ENCODE results near the gene FER1L5. TPM values are rescaled to one million over a fixed set of nuclear protein-coding genes. Genes with fewer than 3 reads are reported as not detected.

FER1L5 gene
- total RNA-seq, 2 donors from 2014 or later = 0.78 to 3.6 TPM

DNA sequence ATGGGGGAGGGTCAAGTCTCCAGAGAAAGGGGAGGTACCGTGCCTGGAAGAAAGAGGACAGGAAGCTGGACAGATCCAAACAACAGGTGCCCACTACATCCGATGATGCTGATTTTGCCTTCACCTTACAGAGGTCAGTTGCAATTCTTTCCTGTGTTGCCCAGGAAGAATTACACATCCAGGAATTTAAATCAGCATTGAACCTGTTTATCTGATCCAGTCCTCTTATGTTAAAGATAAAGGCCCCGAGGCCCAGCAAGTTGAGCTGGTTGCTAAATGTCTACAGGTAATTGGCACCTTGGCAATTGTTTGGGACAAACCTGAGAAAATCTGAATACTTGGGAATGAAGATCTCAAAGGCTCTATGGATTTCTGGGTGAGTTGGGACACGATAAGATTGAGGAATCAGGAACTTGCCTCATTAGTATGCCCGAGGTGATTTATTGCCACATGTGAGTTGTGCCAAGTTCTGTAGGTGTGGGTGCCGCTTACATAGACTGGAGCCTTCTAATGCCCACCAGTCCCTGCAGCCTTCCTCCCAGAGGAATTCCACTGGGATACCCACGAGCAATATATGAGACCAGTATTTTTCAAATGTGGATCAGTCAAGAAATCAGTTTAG lies 111.2 kb downstream of the FER1L5 start:
- H3K36me3 ChIP-seq (replicated peaks in 1 of 2; ENCODE audit: insufficient read depth in 1 of 2, low read depth in 2 of 2) = no peaks in the 10 kb centered on the region
- peak; percentile 27 for ATAC-seq
- WGBS, 2 donors = 43 to 47% methylated on average over 7 of the region's 7 CpGs
- no peak for DNase-seq
- H3K9me3 ChIP-seq = no peaks in the 10 kb centered on the region
- intact Hi-C loops (cut with DNase I) = no loop called here
- no peaks in the 10 kb centered on the region for H3K27me3 ChIP-seq
- peak overlapping the region in 1 of 4 donors; percentile 29 for H3K27ac ChIP-seq
- no peaks in the 10 kb centered on the region for H3K4me1 ChIP-seq
- no peak for TF ChIP-seq POLR2A (IDR thresholded peaks at IDR 0.05)
- TF ChIP-seq, protein P1, sequence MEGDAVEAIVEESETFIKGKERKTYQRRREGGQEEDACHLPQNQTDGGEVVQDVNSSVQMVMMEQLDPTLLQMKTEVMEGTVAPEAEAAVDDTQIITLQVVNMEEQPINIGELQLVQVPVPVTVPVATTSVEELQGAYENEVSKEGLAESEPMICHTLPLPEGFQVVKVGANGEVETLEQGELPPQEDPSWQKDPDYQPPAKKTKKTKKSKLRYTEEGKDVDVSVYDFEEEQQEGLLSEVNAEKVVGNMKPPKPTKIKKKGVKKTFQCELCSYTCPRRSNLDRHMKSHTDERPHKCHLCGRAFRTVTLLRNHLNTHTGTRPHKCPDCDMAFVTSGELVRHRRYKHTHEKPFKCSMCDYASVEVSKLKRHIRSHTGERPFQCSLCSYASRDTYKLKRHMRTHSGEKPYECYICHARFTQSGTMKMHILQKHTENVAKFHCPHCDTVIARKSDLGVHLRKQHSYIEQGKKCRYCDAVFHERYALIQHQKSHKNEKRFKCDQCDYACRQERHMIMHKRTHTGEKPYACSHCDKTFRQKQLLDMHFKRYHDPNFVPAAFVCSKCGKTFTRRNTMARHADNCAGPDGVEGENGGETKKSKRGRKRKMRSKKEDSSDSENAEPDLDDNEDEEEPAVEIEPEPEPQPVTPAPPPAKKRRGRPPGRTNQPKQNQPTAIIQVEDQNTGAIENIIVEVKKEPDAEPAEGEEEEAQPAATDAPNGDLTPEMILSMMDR (IDR thresholded peaks at IDR 0.05) = no peak
- H3K4me3 ChIP-seq = no peak overlapping the region

DNA sequence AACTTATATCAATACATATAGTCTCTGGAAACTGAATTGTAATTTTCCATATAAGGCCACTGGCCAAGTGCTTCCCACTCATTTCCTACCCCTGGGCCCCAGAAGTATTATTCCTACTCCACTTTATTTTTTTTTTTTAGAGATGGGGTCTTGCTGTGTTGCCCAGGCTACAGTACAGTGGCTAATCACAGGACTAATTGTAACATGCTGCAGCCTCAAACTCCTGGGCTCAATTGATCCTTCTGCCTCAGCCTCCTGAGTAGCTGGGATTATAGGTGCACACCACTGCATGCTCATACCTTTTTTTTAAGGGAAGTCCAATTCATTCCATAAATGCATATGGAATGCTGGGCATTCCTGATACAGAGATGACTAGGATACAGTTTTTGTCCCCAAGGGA lies 111.8 kb downstream of the FER1L5 start:
- Histone ChIP-seq H3K4me3 (no peak overlapping the region), H3K36me3 (replicated peaks in 1 of 2; ENCODE audit: insufficient read depth in 1 of 2, low read depth in 2 of 2) (no peaks in the 10 kb centered on the region), H3K27ac (no peak overlapping the region), H3K27me3 (no peaks in the 10 kb centered on the region), H3K4me1 (no peaks in the 10 kb centered on the region), H3K9me3 (no peaks in the 10 kb centered on the region)
- TF ChIP-seq, protein P1 (IDR thresholded peaks at IDR 0.05) = no peak
- no peak for TF ChIP-seq POLR2A (IDR thresholded peaks at IDR 0.05)
- intact Hi-C loops (cut with DNase I) = no loop called here
- DNase-seq = no peak
- no peak for ATAC-seq

Other genes starting within 250 kb of the FER1L5 start
- 10 to 100 TPM; 40.7 to 71.2 TPM for gene NEURL3, start 137.4 kb upstream of the FER1L5 start, total RNA-seq
- gene ARID5A, start 106.0 kb upstream of the FER1L5 start, total RNA-seq = 1 to 10 TPM; 8.9 to 9.6 TPM
- 10 to 100 TPM; 36.6 to 50.4 TPM for gene KANSL3, start 4.5 kb upstream of the FER1L5 start, total RNA-seq
- 1 to 10 TPM; 6.6 to 7.8 TPM for gene LMAN2L, start 97.3 kb downstream of the FER1L5 start, total RNA-seq
- gene CNNM4, start 118.1 kb downstream of the FER1L5 start, total RNA-seq = 1 to 10 TPM; 4.3 to 7.8 TPM
- gene CNNM3, start 173.5 kb downstream of the FER1L5 start, total RNA-seq = 10 to 100 TPM; 18.2 to 57.7 TPM
- gene ANKRD23, start 201.3 kb downstream of the FER1L5 start, total RNA-seq = 10 to 100 TPM in 1 of 2 donors, 1 to 10 TPM in 1; 4.2 to 12.9 TPM
- 10 to 100 TPM in 1 of 2 donors, 1 to 10 TPM in 1; 2.3 to 14.3 TPM for gene ANKRD39, start 215.3 kb downstream of the FER1L5 start, total RNA-seq
- 10 to 100 TPM; 11.2 to 13.7 TPM for gene SEMA4C, start 227.3 kb downstream of the FER1L5 start, total RNA-seq

All from body of pancreas (tissue), 4 donors.